ENCODE results near the gene LRTM1. TPM values are rescaled to one million over a fixed set of nuclear protein-coding genes. Genes with fewer than 3 reads are reported as not detected.
A peak's percentile ranks its signal among the peaks of the same experiment; 100 is the strongest.

LRTM1 gene
- polyA plus RNA-seq, 1 experiment = not detected

GRCh38 chr3:54967731-54968161, 39.9 kb upstream of the LRTM1 start:
- CTCF ChIA-PET = interaction anchor here (0.8 to 1.3 kb wide), 2 partner anchors 113 to 166 kb away, joined by 3 read pairs; no protein-coding TSS in a partner anchor
- no peaks in the 10 kb centered on the region for H3K27me3 ChIP-seq (ENCODE audit: control insufficient read depth, insufficient read depth, low read length)
- H3K4me3 ChIP-seq (ENCODE audit: low read depth, low read length) = no peak overlapping the region
- DNase-seq (ENCODE audit: low read depth) = no peak
- POLR2A ChIA-PET = no interaction called here
- H3K36me3 ChIP-seq (ENCODE audit: control insufficient read depth, insufficient read depth, low read length) = no peaks in the 10 kb centered on the region
- TF ChIP-seq CTCF (IDR thresholded peaks at IDR 0.05; ENCODE audit: insufficient read depth, low read depth, low read length) = no peak

GRCh38 chr3:54966979-54967378, 39.1 kb upstream of the LRTM1 start:
- no peak for DNase-seq (ENCODE audit: low read depth)
- TF ChIP-seq CTCF (IDR thresholded peaks at IDR 0.05; ENCODE audit: insufficient read depth, low read depth, low read length) = no peak
- no peaks in the 10 kb centered on the region for H3K36me3 ChIP-seq (ENCODE audit: control insufficient read depth, insufficient read depth, low read length)
- no peak overlapping the region for H3K4me3 ChIP-seq (ENCODE audit: low read depth, low read length)
- POLR2A ChIA-PET = no interaction called here
- H3K27me3 ChIP-seq (ENCODE audit: control insufficient read depth, insufficient read depth, low read length) = no peaks in the 10 kb centered on the region
- CTCF ChIA-PET = interaction anchor here (0.8 kb wide), 1 partner anchor 165 kb away, joined by 3 read pairs; no protein-coding TSS in a partner anchor

- no peaks in the 10 kb centered on the region for H3K36me3 ChIP-seq (ENCODE audit: control insufficient read depth, insufficient read depth, low read length)
- no peaks in the 10 kb centered on the region for H3K27me3 ChIP-seq (ENCODE audit: control insufficient read depth, insufficient read depth, low read length)
- ChIA-PET CTCF (interaction anchor here (1.1 to 1.5 kb wide), 4 partner anchors 12 to 215 kb away, joined by 3 to 4 read pairs (median 4); no protein-coding TSS in a partner anchor), POLR2A (interaction anchor here (0.5 kb wide), 1 partner anchor 1755 kb away, joined by 3 read pairs; no protein-coding TSS in a partner anchor)
- no peak for DNase-seq (ENCODE audit: low read depth)
- no peak overlapping the region for H3K4me3 ChIP-seq (ENCODE audit: low read depth, low read length)
- TF ChIP-seq CTCF (IDR thresholded peaks at IDR 0.05; ENCODE audit: insufficient read depth, low read depth, low read length) = peak; percentile 19; the same call in 1 of the 2 replicates
These were observed 37.9 kb upstream of the LRTM1 start for GRCh38 chr3:54965746-54966145.

GRCh38 chr3:54964081-54964480, 36.2 kb upstream of the LRTM1 start:
- no peak for DNase-seq (ENCODE audit: low read depth)
- ChIA-PET CTCF (no interaction called here), POLR2A (no interaction called here)
- TF ChIP-seq CTCF (IDR thresholded peaks at IDR 0.05; ENCODE audit: insufficient read depth, low read depth, low read length) = no peak
- H3K27me3 ChIP-seq (ENCODE audit: control insufficient read depth, insufficient read depth, low read length) = no peaks in the 10 kb centered on the region
- H3K4me3 ChIP-seq (ENCODE audit: low read depth, low read length) = no peak overlapping the region
- H3K36me3 ChIP-seq (ENCODE audit: control insufficient read depth, insufficient read depth, low read length) = no peaks in the 10 kb centered on the region

GRCh38 chr3:54963641-54964040, 35.8 kb upstream of the LRTM1 start:
- TF ChIP-seq CTCF (IDR thresholded peaks at IDR 0.05; ENCODE audit: insufficient read depth, low read depth, low read length) = no peak
- Histone ChIP-seq H3K4me3 (ENCODE audit: low read depth, low read length) (no peak overlapping the region), H3K27me3 (ENCODE audit: control insufficient read depth, insufficient read depth, low read length) (no peaks in the 10 kb centered on the region), H3K36me3 (ENCODE audit: control insufficient read depth, insufficient read depth, low read length) (no peaks in the 10 kb centered on the region)
- CTCF ChIA-PET = no interaction called here
- DNase-seq (ENCODE audit: low read depth) = no peak
- POLR2A ChIA-PET = no interaction called here
